Measurements from ENCODE around the gene QPCTL. TPM values are rescaled to one million over a fixed set of nuclear protein-coding genes. Genes with fewer than 3 reads are reported as not detected.

QPCTL gene
- total and polyA plus RNA-seq, 2 of the 13 experiments (the other 11 are each of a cell fraction or from before 2014, with no cell fraction given), result 16.0 to 19.1 TPM

- no peak for TF ChIP-seq ZNF800 (CRISPR knock-in tag; IDR thresholded peaks at IDR 0.05)
- no peak for TF ChIP-seq RAD51 (IDR thresholded peaks at IDR 0.05; ENCODE audit: borderline replicate concordance)
- TF ChIP-seq HMG20B (CRISPR knock-in tag; conservative IDR thresholded peaks at IDR 0.05), result no peak
- TF ChIP-seq, protein P1, sequence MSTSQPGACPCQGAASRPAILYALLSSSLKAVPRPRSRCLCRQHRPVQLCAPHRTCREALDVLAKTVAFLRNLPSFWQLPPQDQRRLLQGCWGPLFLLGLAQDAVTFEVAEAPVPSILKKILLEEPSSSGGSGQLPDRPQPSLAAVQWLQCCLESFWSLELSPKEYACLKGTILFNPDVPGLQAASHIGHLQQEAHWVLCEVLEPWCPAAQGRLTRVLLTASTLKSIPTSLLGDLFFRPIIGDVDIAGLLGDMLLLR (CRISPR knock-in tag; IDR thresholded peaks at IDR 0.05), result no peak
- 0 out of 2 replicates have a peak, but pooled peaks have one; percentile 22 for TF ChIP-seq ZNF589 (CRISPR knock-in tag; conservative IDR thresholded peaks at IDR 0.05)
- no peak for TF ChIP-seq NFRKB (IDR thresholded peaks at IDR 0.05)
- TF ChIP-seq ZSCAN22 (CRISPR knock-in tag; IDR thresholded peaks at IDR 0.05), result no peak
- TF ChIP-seq HNRNPUL1 (IDR thresholded peaks at IDR 0.05; ENCODE audit: low read depth, low read length), result no peak
- TF ChIP-seq, protein P2, sequence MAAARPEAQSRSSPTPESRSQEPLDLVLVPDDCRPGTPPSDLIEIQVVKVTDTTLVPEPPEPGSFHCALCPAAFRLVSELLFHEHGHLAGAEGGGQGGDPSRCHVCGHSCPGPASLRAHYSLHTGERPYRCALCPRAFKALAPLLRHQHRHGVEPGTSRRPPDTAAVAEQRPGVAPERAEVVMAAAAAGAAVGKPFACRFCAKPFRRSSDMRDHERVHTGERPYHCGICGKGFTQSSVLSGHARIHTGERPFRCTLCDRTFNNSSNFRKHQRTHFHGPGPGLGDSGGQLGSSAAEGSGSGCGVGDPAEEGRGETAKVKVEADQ (CRISPR knock-in tag; IDR thresholded peaks at IDR 0.05; ENCODE audit: borderline replicate concordance), result no peak; the same call in 1 of the 2 replicates
- TF ChIP-seq ZBTB7B (CRISPR knock-in tag; IDR thresholded peaks at IDR 0.05), result 0 out of 2 replicates have a peak, but pooled peaks have one; percentile 19
- no peak for TF ChIP-seq ZNF10 (CRISPR knock-in tag; IDR thresholded peaks at IDR 0.05; ENCODE audit: borderline replicate concordance, low read depth)
- no peak for TF ChIP-seq NR2C2 (CRISPR knock-in tag; IDR thresholded peaks at IDR 0.05; ENCODE audit: borderline replicate concordance)
- no peak for TF ChIP-seq CREM (IDR thresholded peaks at IDR 0.05)
- no peak for TF ChIP-seq CREM (CRISPR knock-in tag; IDR thresholded peaks at IDR 0.05)
- peak; percentile 42; the same call in 1 of the 2 replicates for TF ChIP-seq SMC3 (IDR thresholded peaks at IDR 0.05; ENCODE audit: low read length)
- no peak for TF ChIP-seq SNAI1 (CRISPR knock-in tag; IDR thresholded peaks at IDR 0.05; ENCODE audit: borderline replicate concordance)
- TF ChIP-seq NBN (conservative IDR thresholded peaks at IDR 0.05), result no peak
- no peak for TF ChIP-seq MEIS2 (CRISPR knock-in tag; IDR thresholded peaks at IDR 0.05)
- 0 out of 2 replicates have a peak, but pooled peaks have one; percentile 31 for TF ChIP-seq MXD1 (CRISPR knock-in tag; IDR thresholded peaks at IDR 0.05)
- no peak for TF ChIP-seq ZNF143 (CRISPR knock-in tag; IDR thresholded peaks at IDR 0.05)
- TF ChIP-seq MTERF4 (CRISPR knock-in tag; IDR thresholded peaks at IDR 0.05), result peak; percentile 78; the same call in 1 of the 2 replicates
- TF ChIP-seq TAF1 (CRISPR knock-in tag; IDR thresholded peaks at IDR 0.05), result peak; percentile 49; the same call in 1 of the 2 replicates
- no peak for TF ChIP-seq ZNF292 (CRISPR knock-in tag; IDR thresholded peaks at IDR 0.05; ENCODE audit: borderline replicate concordance, low read depth)
- TF ChIP-seq GATAD2A (CRISPR knock-in tag; IDR thresholded peaks at IDR 0.05), result peak; percentile 23; the same call in 1 of the 2 replicates
- 0 out of 2 replicates have a peak, but pooled peaks have one; percentile 34 for TF ChIP-seq MXD4 (CRISPR knock-in tag; IDR thresholded peaks at IDR 0.05)
- TF ChIP-seq, protein P3, sequence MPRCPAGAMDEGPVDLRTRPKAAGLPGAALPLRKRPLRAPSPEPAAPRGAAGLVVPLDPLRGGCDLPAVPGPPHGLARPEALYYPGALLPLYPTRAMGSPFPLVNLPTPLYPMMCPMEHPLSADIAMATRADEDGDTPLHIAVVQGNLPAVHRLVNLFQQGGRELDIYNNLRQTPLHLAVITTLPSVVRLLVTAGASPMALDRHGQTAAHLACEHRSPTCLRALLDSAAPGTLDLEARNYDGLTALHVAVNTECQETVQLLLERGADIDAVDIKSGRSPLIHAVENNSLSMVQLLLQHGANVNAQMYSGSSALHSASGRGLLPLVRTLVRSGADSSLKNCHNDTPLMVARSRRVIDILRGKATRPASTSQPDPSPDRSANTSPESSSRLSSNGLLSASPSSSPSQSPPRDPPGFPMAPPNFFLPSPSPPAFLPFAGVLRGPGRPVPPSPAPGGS (CRISPR knock-in tag; IDR thresholded peaks at IDR 0.05), result no peak
Observed at GRCh38 chr19:45681391-45682015, 11.0 kb upstream of the QPCTL start (continued).
